LNCaP clone FGC (cell line): Measurements from ENCODE around the gene RAB1B.

ENCODE experiments used
- DNase-seq: peaks from one replicate; pipeline ENCODE4 v3.0.0-alpha.2; 2011; ENCODE audit warnings: low read depth
- H3K4me3 ChIP-seq: 2 replicates; pipeline ENCODE4 v1.5.1; 2011; ENCODE audit warnings: mild to moderate bottlenecking, low read depth, low read length, control low read depth
- CTCF ChIP-seq: IDR thresholded peaks from 2 replicates; pipeline ENCODE4 v1.5.1; 2012; ENCODE audit warnings: mild to moderate bottlenecking; ENCODE audit not compliant: control insufficient read depth, insufficient read depth; ENCODE audit errors: extremely low read depth

The RAB1B gene

GRCh38 chr11:66264914-66265313, 3.5 kb upstream of the RAB1B start:
- DNase-seq: no peak
- H3K4me3 ChIP-seq: no peak overlapping the region
- peak; percentile 32; the same call in 1 of the 2 replicates for TF ChIP-seq CTCF

GRCh38 chr11:66265531-66266377, 2.7 kb upstream of the RAB1B start:
- H3K4me3 ChIP-seq: no peak overlapping the region
- TF ChIP-seq CTCF: no peak
- no peak for DNase-seq

- no peak for TF ChIP-seq CTCF
- peak overlapping the region; percentile 96 for H3K4me3 ChIP-seq
- no peak for DNase-seq
Measured at GRCh38 chr11:66266378-66267038, 1.9 kb upstream of the RAB1B start.

GRCh38 chr11:66267039-66267378, 1.4 kb upstream of the RAB1B start:
- TF ChIP-seq CTCF: no peak
- no peak for DNase-seq
- peak overlapping the region; percentile 96 for H3K4me3 ChIP-seq

- no peak for DNase-seq
- peak overlapping the region; percentile 96 for H3K4me3 ChIP-seq
- TF ChIP-seq CTCF: no peak
Measured at GRCh38 chr11:66267379-66268243, 828 bp upstream of the RAB1B start.

- TF ChIP-seq CTCF: no peak
- H3K4me3 ChIP-seq: peak overlapping the region; percentile 96
- no peak for DNase-seq
Measured at GRCh38 chr11:66268952-66269905, 790 bp downstream of the RAB1B start.
